Activated T-cell treated with anti-CD3 and anti-CD28 coated beads, Interleukin-2, amount 50 U/mL, for 48 hours (primary cell): ENCODE measurements around the gene TLR8.

Experiments used
- DNase-seq, 2 experiments: peaks; one replicate each; pipeline ENCODE4 v3.0.0-alpha.2; 2020

TLR8 gene

DNA sequence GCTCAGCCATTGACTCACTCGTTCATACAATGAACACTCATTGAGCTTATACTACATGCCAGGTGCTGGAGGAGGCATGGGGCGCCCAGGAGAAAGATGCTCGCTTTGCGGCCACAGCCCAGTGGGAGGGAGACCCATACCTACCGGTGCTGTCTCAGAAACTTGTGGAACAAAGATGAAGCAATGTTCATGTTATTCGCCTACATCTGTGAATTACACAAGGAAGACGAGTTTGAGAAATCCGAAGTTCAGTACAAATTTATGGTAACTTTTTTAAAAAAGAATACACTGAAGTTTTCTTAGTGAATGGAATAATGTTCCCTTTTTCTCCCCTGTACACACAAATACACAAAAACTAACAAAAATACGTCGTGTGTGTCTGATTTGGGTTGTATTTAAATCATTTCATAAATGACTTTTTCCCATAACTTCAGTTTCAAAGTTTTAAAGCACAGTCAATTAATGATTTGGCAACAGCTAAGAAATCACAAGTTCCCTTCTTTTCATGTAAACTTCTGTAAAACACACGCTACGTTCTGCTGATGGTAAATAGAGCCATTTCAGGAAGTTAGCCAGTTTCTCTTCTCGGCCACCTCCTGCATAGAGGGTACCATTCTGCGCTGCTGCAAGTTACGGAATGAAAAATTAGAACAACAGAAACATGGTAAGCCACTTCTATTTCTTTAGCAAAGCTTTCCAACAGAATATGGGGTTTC lies at the start of gene TLR8:
Gene TLR8 (plus strand): TSS at position 575 of the 716 bp plus-strand sequence. CDS start 87 bp downstream, at position 662.
- no peak for DNase-seq

DNA sequence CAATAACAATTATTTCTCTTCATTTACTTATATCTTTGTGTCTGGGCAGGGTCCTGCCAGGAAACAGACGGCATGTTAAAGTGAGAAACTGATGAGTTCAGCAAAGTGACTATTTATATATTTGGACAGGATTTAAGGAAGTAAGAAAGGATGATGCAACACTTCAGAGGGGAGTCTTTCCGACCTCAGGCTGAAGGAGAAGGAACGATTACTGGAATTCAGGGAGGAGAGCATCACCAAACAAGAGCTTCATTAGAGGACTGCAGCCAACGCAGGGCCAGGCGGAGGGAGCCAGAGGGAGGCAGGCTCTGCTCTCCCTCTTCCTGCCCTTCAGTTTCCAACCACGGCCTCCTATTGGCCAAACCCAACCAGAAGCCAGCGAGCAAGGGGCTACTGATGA lies 41.1 kb upstream of the TLR8 start:
- no peak for DNase-seq

DNA sequence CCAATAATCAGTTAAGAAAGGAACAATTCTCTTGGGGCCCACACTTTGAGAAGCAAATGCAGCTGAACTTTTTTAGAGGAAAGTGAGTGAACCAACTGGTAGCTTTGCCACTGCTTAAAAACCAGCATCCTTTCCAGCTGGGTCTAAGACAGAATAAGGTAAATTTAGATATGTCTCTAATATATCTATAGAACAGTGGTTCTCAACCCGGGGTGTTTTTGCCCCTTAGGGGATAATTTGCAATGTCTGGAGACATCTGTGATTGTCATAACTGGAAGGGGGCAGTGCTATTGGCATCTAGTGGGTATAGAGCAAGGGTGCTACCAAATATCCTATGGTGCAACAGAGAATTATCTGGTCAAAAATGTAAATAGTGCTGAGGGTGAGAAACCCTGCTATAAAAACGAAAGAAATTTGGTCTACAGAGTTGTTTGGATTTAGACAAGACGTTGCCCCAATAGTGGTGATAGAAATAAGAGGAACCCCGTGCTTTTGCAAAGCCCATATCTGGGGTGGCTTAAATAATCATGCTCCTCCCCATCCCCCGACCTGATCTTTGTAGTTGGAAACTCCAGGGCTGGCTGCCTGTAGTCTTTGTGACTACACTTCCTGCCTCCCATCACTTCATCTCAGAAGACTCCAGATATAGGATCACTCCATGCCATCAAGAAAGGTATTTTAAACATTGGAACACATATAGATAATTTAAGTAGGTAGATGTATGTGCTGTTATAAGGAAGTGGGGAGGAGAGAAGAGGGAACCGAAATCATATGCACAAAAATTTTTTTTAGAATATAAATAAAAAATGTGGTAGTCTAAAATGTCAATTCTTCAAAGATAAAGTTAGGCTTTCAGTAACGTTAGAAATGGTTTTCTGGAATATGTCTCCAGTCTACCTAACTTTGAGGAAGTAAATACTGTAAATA lies 39.7 kb upstream of the TLR8 start, which contains the start of gene TLR7:
Gene TLR7 (plus strand): TSS at position 622 of the 927 bp plus-strand sequence. CDS start 507 bp downstream, outside the sequence.
- no peak for DNase-seq

DNA sequence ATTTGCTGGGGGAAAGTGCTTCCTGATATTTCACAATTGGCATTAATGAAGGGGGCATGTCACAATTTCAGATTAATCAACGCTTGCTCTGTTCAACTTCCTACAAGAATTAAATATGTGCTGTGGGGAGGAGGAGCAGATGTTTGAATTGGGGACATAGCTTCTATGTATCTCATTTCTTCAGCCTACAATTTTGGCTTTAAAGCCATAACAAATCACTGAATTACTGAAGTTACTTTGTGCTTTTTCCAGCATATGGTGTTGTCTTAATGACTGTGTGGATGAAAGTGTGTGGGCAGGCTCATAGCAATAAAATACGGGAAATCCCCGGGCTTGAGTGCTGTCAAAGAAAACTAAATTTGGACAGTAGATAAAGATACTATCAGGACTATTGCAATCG lies 38.7 kb upstream of the TLR8 start:
- no peak for DNase-seq

DNA sequence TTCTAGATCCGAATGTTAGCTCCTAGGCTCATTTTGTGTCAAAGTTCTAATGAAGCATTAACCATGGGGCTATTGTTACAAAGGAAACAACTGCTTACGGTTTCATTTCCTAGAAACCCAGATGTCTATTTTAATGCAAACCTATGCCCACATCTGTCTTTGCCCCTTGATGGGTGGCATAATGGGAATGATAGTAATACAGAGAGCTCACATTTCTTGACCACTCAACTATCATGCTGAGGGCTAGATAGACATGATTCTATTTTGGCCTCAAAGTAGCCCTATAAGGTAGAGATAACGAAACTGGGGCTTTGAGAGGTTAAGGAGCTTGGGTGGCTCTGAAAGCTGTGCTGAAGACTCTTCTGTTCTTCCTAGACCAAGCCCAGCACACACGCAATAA lies 37.7 kb upstream of the TLR8 start:
- no peak for DNase-seq

DNA sequence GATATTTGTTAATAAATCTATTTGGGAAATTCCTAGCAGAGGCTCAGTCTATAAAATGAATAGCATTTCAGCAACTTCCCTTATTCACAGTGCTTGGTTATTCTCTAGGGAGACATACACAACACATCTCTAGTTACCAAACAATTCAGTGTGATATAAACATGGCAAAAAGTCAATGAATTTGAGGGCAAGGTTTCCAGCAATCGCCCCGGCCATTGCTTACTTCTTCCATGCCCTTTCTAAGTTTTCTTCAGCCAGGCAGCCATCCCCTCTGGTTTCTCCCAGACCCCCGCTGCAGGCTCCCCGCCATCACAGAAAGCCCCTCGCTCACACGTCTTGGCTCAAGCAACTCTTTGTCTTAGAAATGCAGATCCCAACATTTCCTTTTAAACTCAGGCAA lies 35.2 kb upstream of the TLR8 start:
- DNase-seq: no peak

DNA sequence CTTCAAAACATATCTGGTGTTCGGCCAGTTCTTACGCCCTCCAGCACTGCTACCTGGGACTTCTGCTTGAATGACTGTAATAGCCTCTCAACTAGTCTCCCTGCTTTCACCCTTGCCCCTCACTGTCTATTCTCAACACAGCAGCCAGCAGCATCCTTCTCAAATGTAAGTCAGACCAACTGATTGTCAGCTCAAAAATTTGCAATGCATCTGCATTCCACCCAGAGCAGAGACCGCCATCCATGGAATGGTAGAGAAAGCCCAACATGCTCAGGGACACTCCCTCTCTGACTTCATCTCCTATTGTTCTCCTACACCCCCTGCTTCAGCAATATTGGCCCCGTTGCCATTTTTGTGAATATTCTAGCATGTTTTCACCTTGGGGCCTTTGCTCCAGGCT lies 33.7 kb upstream of the TLR8 start:
- no peak for DNase-seq

DNA sequence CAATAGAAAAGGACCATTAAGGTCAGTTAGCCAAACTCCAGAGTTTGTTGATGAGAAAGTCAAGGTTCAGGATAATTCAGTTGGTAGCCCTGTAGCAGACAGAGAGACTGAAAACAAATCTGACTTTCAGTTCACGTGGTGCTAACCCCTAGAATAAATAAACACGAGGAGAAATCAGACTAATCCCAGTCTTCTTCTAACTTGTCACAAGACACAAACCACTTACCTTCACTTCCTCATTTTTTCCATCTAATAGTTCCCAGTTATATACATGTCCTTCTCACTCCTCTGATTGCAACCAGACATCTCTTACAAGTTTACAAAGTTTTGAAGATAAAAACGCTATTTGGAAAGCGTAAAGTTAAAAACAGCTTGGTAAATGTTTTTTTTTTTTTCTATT lies 31.8 kb upstream of the TLR8 start:
- DNase-seq: no peak

DNA sequence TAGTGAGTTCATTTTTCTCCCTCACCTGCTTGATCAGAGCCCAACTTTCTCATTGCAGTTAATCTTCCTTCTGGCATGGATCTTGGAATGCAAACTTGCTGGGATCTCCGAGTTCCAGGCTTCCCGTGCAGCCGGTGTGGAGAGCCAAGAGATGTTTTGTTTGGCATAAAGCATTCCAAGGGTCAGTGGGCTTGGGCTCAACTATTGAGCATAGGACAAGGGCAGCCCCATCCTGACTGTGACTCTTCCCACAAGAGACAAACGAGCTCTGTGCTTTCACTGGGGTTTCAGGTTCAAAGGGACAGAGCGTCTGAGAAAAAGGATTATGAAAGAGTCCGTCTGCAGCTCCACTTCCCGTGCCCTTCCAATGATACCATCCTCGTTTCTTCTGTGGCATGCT lies 29.0 kb upstream of the TLR8 start:
- DNase-seq: no peak

DNA sequence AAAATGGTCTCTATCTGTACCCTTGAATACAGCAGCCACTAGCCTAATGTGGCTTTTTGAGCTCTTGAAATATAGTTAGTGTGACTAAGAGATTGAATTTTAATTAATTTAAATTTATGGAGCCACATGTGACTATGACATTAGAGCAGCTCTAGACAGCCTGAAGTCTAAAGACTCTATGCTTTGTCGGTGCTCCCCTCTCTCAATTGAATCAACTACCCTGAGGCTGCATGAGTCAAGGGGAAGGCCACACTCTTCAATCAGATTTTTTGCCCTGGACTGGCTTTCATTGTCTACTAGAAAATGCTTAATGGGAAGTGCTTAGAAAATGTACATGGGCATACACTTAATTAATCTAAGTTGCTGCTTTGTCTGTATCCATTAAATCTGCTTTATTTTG lies 27.9 kb upstream of the TLR8 start:
- no peak for DNase-seq

DNA sequence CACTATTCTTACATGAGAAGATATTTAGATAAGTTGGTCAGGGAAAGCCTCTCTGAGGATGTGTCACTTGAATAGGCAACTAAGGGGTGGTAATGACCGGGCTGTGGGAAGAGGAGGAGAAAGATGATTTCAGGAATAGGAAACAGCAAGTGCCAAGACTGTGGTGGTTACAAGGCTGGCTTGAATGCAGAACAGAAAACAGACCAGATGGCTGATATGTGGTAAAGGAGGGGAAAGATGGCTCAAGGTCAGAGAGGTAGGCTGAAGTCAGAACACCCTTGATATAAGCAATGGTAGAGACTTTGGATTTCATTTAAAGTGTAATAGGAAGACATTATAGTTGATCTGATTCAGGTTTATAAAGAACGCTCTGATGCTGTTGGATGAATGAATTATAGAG lies 24.5 kb upstream of the TLR8 start:
- DNase-seq: no peak

DNA sequence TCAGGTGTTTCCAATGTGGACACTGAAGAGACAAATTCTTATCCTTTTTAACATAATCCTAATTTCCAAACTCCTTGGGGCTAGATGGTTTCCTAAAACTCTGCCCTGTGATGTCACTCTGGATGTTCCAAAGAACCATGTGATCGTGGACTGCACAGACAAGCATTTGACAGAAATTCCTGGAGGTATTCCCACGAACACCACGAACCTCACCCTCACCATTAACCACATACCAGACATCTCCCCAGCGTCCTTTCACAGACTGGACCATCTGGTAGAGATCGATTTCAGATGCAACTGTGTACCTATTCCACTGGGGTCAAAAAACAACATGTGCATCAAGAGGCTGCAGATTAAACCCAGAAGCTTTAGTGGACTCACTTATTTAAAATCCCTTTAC lies 20.9 kb upstream of the TLR8 start:
- no peak for DNase-seq

DNA sequence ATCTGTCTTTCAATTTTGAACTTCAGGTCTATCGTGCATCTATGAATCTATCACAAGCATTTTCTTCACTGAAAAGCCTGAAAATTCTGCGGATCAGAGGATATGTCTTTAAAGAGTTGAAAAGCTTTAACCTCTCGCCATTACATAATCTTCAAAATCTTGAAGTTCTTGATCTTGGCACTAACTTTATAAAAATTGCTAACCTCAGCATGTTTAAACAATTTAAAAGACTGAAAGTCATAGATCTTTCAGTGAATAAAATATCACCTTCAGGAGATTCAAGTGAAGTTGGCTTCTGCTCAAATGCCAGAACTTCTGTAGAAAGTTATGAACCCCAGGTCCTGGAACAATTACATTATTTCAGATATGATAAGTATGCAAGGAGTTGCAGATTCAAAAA lies 19.9 kb upstream of the TLR8 start:
- no peak for DNase-seq

DNA sequence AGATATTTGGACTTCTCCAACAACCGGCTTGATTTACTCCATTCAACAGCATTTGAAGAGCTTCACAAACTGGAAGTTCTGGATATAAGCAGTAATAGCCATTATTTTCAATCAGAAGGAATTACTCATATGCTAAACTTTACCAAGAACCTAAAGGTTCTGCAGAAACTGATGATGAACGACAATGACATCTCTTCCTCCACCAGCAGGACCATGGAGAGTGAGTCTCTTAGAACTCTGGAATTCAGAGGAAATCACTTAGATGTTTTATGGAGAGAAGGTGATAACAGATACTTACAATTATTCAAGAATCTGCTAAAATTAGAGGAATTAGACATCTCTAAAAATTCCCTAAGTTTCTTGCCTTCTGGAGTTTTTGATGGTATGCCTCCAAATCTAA lies 19.3 kb upstream of the TLR8 start:
- DNase-seq: no peak

DNA sequence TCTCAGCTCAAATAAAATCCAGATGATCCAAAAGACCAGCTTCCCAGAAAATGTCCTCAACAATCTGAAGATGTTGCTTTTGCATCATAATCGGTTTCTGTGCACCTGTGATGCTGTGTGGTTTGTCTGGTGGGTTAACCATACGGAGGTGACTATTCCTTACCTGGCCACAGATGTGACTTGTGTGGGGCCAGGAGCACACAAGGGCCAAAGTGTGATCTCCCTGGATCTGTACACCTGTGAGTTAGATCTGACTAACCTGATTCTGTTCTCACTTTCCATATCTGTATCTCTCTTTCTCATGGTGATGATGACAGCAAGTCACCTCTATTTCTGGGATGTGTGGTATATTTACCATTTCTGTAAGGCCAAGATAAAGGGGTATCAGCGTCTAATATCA lies 18.7 kb upstream of the TLR8 start:
- no peak for DNase-seq

DNA sequence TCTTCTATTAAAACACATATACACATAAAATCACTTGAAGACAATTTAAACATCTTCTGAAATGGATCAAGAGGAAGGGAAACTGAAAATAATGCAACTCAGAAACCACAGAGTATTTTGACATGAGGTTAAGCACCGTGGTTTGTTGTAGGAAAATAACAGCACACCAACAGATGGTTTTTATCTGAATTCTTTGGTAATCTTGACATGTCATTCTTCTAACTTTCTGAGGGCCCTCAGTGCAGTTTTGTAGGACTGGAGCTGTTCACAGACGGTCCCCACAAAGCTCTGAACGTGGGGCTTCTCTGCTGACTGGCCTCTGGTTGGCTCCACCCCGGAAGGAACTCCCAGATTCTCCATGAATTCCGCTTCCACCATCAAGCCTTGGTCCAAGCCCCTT lies 16.0 kb upstream of the TLR8 start:
- no peak for DNase-seq

DNA sequence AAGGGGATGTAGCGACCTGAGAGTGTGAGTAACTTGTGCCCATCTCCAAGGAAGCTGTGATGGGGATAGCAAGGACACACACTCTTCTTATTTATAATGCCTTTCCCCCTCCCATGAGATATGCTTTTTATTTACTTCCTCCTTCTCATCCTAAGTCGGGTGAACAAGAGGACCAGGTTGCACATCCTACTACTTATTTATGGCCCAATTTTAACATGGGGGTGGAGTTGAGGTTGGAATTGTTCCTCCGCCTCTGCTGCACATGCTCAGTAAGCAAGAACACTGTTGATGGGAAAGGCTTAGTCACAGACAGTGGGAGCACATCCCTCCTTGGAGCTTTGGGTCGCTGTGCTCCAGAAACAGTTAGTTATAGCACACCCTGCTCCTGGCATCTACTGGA lies 15.2 kb upstream of the TLR8 start:
- DNase-seq: no peak

DNA sequence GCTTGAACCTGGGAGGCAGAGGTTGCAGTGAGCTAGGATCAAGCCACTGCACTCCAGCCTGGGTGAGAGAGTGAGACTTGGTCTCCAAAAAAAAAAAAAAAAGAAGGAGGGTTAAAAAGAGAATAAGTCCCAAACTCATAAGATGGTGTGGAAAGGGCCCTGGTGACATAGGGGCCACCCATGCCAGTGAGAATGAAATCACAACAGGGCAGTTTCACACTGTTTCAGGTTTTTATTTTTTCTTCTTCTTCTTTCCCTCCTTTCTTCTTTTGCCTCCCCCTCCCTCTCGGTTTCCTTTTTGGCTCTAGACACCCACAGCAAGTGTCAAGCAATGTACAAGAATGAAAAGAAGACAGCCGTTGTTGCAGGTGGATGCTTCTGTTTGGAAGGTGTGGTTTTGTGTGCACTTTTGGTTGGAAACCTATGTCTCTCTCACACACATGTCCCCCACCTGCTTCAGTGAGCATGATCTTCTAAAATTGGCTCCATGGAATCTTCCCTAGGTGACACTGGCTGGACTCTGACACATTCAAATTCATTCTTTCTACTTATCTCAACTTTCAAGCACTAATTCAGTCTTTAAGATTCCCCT lies 14.4 kb upstream of the TLR8 start:
- DNase-seq: no peak

DNA sequence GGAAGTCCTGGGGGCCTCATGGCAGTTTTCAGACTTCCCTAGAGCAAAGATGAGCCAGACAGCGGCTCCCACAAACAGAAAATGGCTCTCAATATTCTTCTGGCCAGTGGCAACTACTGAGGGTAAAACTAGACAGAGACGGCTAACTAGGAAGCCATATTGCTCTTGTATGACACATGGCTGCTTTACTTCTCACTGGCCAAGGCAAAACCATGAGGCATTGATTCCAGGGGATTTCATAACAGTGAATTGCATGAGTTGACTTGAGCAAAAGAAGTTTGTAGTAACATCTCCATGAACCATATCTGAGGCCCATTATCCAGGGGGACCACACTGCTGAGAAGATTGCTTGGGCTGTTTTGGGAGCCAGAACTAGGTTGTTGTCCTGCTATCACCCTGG lies 13.7 kb upstream of the TLR8 start:
- DNase-seq: no peak

DNA sequence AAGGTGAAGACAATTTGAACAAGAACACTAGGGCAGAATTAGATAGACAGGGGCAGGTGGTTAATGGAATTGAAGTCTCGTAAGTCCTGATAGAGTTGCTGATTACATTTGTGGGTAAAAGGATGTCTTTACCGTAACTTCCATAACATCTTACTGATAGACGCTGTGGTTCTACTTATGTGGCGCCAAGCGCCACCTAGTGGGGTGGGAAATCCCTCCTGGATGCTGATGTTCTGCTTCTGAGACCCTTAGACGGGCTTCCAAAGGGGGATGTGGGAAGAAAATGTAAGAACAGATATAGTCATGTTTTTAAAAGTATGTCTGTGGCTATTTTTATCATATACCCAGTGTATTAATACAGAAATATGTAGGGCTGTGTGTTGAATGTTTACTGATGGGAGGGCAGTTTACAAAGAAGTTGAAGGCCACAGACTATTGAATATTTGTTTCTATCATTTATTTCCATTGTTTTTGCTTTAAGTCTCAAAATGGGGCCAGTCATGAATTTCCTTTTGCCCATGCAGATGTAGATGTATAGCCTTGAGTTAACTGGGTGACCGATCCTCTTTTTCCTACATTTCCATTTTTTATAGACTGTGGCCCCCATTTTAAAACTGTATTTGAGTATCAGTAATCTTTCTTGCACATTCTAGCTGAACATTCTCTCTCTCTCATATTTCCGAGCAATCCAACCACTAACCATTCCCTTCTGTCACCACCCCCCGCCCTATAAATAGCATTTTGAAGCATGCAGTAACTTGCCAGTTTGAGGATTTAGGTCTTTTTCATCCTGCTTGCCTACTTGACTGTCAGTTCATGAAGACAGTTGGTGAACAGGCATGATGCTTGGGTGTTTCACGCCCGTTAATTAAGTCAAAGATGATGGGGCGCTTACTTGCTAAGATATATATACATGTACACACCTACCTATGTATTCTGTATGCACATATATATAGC lies 12.1 kb upstream of the TLR8 start:
- DNase-seq: peak; percentile 40 to 49

DNA sequence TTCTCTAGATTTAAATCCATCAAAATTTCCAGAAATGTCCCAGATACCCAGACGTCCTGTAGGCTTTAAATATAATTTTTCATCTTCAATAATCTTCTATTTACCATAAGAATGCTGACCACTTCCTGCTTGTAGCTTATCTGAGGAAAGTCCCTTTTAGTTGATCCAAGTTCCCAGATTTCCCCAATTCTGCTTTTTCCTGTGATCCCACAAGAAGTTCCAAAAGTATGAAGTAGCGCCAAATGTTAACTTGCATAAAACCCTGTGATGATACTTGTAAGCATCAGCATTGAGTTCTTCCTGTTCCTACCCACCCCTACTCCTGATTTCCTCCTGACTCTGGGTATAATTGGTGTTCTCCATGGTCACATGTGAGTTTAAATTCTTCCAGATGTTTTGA lies 10.6 kb upstream of the TLR8 start:
- no peak for DNase-seq

DNA sequence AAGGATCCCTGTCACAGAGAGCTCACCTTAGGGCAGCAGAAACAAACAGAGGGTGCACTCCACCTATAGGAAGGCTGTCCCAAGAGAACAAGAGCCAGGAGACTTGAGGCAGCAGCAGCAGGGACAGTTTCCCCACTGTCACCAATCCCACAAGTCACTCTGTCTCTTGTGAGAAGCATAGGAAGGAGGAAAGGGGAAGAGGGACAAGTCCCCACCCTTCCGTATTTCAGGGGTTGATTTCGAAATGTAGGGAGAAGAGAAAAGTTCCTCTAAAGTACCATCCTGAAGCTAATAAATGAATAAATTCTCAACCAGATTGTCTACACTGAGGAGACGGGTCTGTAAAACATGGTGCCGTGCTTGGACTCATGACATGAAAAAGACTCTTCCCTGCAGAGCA lies 9.5 kb upstream of the TLR8 start:
- no peak for DNase-seq

DNA sequence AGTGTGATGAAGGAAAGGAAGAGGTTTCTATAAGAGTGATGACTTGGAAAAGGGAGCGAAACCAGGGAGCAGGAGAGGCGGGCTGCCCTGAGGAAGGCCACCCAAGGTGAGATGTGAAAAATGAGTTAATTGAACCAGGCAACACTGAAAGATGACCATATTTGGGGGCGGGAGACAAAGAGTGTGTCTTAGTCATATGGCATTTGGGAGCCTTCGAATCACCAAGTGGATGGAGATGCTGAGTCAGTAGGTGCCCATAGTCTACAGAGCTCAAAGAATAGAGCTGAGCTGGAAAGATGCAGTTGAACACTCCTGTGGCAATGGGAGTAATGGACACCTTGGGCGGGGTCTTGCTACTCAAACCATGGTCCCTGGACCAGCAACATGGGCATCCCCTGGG lies 8.3 kb upstream of the TLR8 start:
- DNase-seq: no peak
